SJCRH30 (cell line): ENCODE data around the gene OSGIN1. TPM values are rescaled to one million over a fixed set of nuclear protein-coding genes. Genes with fewer than 3 reads are reported as not detected.
A peak's percentile ranks its signal among the peaks of the same experiment; 100 is the strongest.

Source experiments
- DNase-seq, 2 experiments: peaks; one replicate each; pipeline ENCODE4 v3.0.0-alpha.2; 2015 to 2020
- H3K27ac ChIP-seq: fragments of 250-450 bp; sonication (Bioruptor Pico); 2 replicates; pipeline ENCODE4 v1.5.1; 2020; ENCODE audit warnings: mild to moderate bottlenecking, moderate library complexity
- H3K27me3 ChIP-seq: fragments of 250-450 bp; sonication (Bioruptor Pico); 2 replicates; pipeline ENCODE4 v1.5.1; 2020; ENCODE audit warnings: mild to moderate bottlenecking, moderate library complexity
- H3K36me3 ChIP-seq: fragments of 250-450 bp; sonication (Bioruptor Pico); 2 replicates; pipeline ENCODE4 v1.5.1; 2020; ENCODE audit warnings: mild to moderate bottlenecking, moderate library complexity
- H3K4me1 ChIP-seq: fragments of 250-450 bp; sonication (Bioruptor Pico); 2 replicates; pipeline ENCODE4 v1.5.1; 2020; ENCODE audit warnings: mild to moderate bottlenecking, moderate library complexity
- H3K4me3 ChIP-seq: fragments of 250-450 bp; sonication (Bioruptor Pico); 2 replicates; pipeline ENCODE4 v1.5.1; 2020; ENCODE audit warnings: mild to moderate bottlenecking, moderate library complexity
- H3K9me3 ChIP-seq: fragments of 250-450 bp; sonication (Bioruptor Pico); replicated peaks from 2 replicates; pipeline ENCODE4 v1.5.1; 2020; ENCODE audit warnings: mild to moderate bottlenecking, moderate library complexity
- total RNA-seq: library from RNA; depleted of rRNA; stranded (reverse); fragments of >200 nt; shearing (Covaris generic); gene quantifications from 2 replicates; pipeline ENCODE4 v1.2.3, GENCODE V29; 2014

The OSGIN1 gene
- total RNA-seq, 1 experiment from 2014 or later = 1.7 TPM

DNA sequence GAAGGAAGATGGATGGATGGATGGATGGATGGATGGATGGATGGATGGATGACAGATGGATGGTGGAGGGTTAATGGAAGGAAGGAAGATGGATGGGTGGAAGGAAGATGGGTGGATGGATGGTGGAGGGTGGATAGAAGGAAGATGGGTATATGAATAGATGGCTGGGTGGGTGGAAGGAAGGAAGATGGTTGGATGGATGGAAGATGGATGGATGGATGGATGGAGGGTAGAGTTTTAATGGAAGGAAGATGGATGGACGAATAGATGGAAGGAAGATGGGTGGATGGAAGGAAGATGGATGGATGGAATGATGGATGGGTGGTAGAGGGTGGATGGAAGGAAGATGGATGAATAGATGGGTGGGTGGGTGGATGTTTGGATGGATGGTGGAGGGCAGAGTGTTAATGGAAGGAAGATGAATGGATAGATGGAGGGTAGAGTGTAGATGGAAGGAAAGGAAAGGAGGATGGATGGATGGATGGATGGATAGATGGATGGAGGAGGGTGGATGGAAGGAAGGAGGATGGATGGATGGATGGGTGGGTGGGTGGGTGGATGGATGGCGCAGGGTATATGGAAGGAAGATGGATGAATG is 32.0 kb upstream of the OSGIN1 start:
- Histone ChIP-seq H3K9me3 (no peaks in the 10 kb centered on the region), H3K27me3 (no peaks in the 10 kb centered on the region), H3K4me3 (no peak overlapping the region)

DNA sequence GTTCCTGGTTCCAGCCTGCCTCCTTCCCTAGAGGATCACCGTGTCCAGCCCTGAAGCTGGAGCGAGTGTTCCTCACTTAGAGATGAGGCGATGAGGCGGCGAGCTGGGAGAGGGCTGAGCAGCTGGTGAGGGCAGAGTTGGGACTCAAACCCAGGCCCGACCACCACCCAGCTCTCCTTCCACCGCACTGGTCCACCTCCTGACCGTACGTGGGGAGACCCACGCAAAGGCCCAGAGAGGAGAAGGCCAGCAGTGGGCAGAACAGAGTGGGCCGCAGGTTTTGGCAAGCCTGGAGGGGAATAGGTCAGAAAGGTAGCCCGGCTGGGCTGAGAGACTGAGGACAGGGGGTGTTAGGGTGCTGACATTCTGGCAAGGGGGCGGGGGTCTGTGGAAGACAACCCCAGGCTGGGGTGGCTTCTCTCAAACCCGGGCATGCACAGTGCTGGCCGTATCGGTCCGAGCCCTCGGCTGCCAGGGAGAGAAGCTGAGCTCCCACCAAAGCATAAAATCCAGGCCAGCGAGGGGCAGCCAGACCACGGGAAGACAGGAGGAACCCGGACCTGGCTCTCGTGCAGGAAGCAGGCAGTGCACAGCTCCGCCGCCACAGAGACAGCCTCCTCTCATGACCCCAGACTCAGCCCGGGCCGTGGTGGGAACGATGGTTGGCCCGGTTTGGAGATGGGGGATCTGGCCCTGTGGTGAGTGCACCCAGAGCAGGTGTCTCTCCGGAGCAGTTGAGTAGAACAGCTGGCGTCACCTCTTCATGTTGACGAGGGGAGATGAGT is 29.3 kb upstream of the OSGIN1 start:
- no peak overlapping the region for H3K4me3 ChIP-seq
- H3K27me3 ChIP-seq = no peaks in the 10 kb centered on the region
- H3K4me1 ChIP-seq = peaks cover 9% of the 10 kb centered on the region
- DNase-seq = no peak
- H3K27ac ChIP-seq = no peak overlapping the region
- H3K9me3 ChIP-seq = no peaks in the 10 kb centered on the region
- no peaks in the 10 kb centered on the region for H3K36me3 ChIP-seq

More for the DNA sequence above, 32.0 kb upstream of the OSGIN1 start:
- DNase-seq = no peak
- Histone ChIP-seq H3K36me3 (no peaks in the 10 kb centered on the region), H3K4me1 (no peaks in the 10 kb centered on the region), H3K27ac (no peak overlapping the region)

GRCh38 chr16:83924686-83925085 is 28.4 kb upstream of the OSGIN1 start:
- Histone ChIP-seq H3K36me3 (no peaks in the 10 kb centered on the region), H3K4me3 (no peak overlapping the region), H3K27ac (no peak overlapping the region), H3K4me1 (peaks cover 9% of the 10 kb centered on the region), H3K9me3 (no peaks in the 10 kb centered on the region), H3K27me3 (no peaks in the 10 kb centered on the region)
- DNase-seq = no peak

DNA sequence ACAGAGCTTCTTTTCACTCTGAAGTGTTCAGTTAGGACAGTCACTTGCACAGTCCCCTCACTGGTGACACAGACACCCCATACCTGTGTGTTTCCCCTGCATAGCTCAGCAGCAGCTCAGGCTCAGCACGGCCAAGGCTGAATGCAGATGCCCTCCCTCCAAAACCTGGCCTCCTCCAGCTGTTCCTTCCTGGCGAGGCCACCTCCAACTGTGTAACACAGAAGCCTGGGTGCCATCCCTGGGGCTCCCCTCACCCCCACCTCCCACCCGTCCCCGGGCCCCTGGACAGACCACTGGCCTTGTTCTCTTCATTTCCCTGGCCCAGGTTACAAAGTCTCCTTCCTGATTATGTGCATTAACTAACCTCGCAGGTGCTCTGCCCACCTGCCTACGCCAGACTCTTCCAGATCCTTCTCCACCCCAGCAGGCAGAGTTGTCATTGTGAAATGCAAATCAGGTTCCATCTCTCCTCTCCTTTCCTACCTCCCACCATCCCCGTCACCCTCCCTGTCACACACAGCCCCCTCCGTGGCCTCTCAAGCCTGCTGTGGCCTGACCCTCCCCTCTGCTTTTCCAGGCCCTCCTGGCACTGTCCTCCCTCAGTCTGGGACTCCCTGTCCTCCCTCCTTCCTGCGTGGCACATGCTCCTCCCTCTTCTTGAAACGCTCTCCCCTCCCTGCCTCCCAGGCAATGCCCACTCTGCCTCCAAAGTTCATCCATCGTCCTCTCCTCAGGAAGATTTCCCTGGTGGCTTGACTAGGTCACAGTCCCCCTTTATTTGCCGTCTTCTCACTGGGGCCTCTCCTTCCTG is 27.7 kb upstream of the OSGIN1 start:
- Histone ChIP-seq H3K27ac (no peak overlapping the region), H3K4me1 (peaks cover 9% of the 10 kb centered on the region), H3K4me3 (no peak overlapping the region), H3K9me3 (no peaks in the 10 kb centered on the region), H3K36me3 (no peaks in the 10 kb centered on the region), H3K27me3 (no peaks in the 10 kb centered on the region)
- no peak for DNase-seq

DNA sequence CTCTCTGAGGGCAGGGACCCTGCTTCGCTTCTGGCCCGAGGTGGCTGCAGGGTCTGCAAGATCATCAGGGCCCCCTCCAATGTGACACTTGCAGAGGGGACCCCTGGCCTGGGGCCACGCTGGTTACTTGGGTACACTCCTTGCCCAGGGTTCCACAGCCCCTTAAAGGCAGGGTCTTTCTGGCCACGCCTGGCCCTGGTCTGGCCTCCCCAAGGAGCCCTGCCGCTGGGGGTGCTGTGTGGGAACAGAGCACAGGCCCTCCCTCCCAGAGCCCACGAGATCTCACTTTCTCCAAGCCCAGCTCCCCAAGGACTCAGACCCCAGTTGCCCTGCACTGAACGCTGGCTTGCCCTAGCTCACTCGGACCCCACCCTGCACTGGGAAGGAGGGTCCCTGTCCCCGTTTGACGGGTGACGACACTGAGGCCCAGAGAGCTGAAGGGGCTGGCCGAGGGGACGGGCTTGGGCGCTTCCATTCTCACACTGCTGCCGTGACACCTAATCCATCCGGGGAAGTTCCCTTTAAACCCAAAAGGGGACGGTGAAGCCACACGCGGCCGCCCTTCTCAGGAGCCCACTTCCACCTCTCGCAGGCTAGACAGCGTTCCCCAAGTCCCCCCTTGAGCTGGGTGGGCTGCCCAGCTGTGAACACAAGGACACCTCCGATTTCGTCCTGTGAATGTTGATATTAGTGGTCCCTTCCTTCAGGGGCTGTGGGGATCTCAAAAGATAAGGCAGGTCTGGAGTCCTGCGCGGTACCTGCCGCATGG is 26.9 kb upstream of the OSGIN1 start:
- Histone ChIP-seq H3K9me3 (no peaks in the 10 kb centered on the region), H3K4me1 (peaks cover 9% of the 10 kb centered on the region), H3K27ac (no peak overlapping the region), H3K36me3 (no peaks in the 10 kb centered on the region), H3K4me3 (peak overlapping the region; percentile 29; the same call in 1 of the 2 replicates), H3K27me3 (no peaks in the 10 kb centered on the region)
- no peak for DNase-seq

GRCh38 chr16:83926726-83927397 is 26.2 kb upstream of the OSGIN1 start:
- Histone ChIP-seq H3K4me1 (peaks cover 9% of the 10 kb centered on the region), H3K36me3 (no peaks in the 10 kb centered on the region), H3K4me3 (peak overlapping the region; percentile 29), H3K27ac (no peak overlapping the region), H3K27me3 (no peaks in the 10 kb centered on the region), H3K9me3 (no peaks in the 10 kb centered on the region)
- DNase-seq = peak; percentile 61 to 76

DNA sequence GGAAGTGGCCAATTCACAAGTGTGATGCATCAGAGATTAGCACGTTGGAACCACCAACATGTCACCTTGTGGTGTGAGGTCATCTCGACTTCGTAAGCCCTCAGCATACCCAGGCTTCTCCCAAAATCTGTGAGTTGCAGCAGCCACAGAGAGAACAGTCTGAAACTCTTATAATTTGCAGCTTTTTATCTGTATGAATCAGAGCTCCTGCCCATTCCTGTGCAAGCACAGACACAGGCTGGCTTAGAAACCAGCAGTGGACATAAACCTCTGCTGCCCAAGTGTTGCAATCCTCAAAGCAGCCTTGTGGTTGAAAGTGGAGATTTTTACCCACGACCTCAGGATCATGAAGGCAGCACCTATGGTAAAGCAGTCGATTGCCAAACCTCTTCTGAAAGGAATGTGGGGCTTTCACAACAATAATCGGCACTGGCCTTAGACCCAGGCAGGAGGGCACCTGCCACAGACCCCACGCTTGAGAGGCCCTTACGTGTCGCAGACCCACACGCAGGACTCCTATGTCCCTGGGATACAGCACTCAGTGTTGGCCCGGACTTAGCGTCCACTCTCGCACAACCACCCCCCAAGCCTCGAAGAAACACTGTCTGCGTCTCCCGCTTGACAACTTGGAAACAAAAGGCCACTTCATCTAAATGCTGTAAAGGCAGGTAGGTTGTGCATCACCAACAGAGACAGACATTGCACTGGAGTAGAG is 24.5 kb upstream of the OSGIN1 start:
- Histone ChIP-seq H3K4me1 (peaks cover 16% of the 10 kb centered on the region), H3K36me3 (no peaks in the 10 kb centered on the region), H3K9me3 (no peaks in the 10 kb centered on the region), H3K27me3 (no peaks in the 10 kb centered on the region), H3K27ac (no peak overlapping the region), H3K4me3 (no peak overlapping the region)
- DNase-seq = no peak

DNA sequence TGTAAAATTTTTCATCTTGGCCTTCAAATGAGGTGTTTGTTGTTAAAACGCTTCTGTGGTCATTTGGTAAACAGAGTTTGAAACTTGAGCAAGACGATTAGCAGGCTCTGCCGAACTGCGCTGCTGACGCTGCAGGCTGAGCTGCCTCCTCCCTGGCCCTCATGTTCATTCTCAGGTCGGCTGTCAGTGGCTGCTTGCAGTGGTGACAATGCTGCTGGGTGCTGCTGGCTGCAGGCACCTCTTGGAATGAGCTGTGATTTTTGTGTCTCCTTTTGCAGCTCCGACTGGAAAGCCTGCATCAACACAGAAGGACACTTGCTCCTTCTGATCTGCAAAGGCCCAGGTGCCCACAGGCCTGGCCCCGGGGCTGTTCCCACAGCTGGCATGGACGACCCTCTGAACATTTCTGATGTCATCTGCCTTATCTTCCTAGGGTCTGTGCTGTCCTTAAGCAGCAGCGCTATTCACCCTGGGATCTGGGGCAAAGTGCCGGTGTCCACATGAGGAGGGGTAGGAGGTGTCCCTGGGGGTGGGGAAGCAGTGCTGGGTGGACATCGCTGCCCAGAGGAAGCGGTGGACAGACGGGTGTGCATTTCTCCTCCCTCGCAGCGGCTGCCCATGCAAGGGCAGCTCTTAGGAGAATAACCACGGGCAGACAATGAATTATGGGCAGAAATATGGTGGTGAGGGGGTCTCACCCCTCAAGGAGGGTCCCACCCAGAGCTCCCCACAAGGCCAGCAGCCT is 23.1 kb upstream of the OSGIN1 start:
- H3K4me1 ChIP-seq = peaks cover 31% of the 10 kb centered on the region
- H3K4me3 ChIP-seq = no peak overlapping the region
- H3K27me3 ChIP-seq = no peaks in the 10 kb centered on the region
- H3K27ac ChIP-seq = no peak overlapping the region
- H3K9me3 ChIP-seq = no peaks in the 10 kb centered on the region
- DNase-seq = no peak
- no peaks in the 10 kb centered on the region for H3K36me3 ChIP-seq

DNA sequence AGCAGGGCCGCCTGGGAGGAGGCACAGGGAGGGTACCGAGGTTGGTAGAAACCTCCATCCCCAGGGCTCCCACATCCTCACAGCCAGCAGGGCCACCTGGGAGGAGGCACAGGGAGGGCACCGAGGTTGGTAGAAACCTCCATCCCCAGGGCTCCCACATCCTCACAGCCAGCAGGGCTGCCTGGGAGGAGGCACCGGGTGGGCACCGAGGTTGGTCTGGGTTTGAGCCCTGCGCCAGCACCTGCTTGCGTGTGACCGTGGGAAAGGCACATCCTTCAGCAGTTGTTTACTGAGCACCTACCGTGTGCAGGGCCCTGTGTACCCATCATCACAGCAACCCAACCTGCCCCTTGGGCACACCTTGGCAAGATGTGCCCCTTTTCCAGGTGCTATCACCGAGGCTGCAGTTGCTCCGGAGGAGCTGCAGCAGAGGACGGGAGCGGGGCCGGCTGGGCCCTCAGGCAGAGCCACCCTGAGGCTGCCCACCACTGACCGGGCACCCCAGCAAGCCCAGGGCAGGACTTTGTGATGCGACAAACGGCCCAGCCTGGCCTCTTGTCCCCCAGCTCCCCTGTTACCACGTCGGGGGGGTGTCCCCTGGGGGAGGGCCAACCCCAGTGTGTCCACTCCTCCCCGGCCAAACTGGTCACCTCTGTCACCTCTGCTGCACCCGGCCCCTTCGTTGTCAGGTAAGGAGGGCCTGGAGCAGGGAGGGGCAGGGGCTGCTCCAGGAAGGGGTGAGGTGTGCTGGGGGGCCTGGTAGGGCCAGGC is 22.1 kb upstream of the OSGIN1 start:
- Histone ChIP-seq H3K9me3 (no peaks in the 10 kb centered on the region), H3K4me1 (peaks cover 32% of the 10 kb centered on the region), H3K4me3 (no peak overlapping the region), H3K27ac (no peak overlapping the region), H3K27me3 (no peaks in the 10 kb centered on the region), H3K36me3 (no peaks in the 10 kb centered on the region)
- no peak for DNase-seq

DNA sequence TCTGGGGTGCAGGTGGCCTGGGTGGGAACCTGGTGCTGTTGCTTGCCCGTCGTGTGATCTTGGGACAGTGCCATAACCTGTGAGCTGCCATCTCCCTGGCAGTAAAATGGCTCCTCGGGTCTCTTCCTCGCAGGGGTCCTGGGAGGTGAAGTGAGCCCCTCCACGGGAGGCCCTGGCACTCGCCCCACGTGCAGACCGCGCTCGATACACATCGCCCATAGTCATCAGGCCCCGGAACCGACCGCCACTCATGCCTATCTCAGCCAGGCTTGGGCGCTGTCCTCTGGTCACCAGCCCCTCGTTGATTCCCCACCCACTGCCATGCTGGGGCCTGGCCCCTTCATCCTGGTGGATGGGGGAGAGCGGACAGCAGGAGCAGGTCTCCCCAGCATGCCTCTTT is 21.5 kb upstream of the OSGIN1 start:
- H3K4me3 ChIP-seq = no peak overlapping the region
- DNase-seq = no peak
- H3K27ac ChIP-seq = no peak overlapping the region
- peaks cover 32% of the 10 kb centered on the region for H3K4me1 ChIP-seq
- no peaks in the 10 kb centered on the region for H3K9me3 ChIP-seq
- no peaks in the 10 kb centered on the region for H3K36me3 ChIP-seq
- H3K27me3 ChIP-seq = no peaks in the 10 kb centered on the region

GRCh38 chr16:83932304-83932703 is 20.7 kb upstream of the OSGIN1 start:
- H3K36me3 ChIP-seq = no peaks in the 10 kb centered on the region
- no peak overlapping the region for H3K4me3 ChIP-seq
- H3K9me3 ChIP-seq = no peaks in the 10 kb centered on the region
- no peak overlapping the region for H3K27ac ChIP-seq
- peaks cover 26% of the 10 kb centered on the region for H3K4me1 ChIP-seq
- no peaks in the 10 kb centered on the region for H3K27me3 ChIP-seq
- DNase-seq = no peak

DNA sequence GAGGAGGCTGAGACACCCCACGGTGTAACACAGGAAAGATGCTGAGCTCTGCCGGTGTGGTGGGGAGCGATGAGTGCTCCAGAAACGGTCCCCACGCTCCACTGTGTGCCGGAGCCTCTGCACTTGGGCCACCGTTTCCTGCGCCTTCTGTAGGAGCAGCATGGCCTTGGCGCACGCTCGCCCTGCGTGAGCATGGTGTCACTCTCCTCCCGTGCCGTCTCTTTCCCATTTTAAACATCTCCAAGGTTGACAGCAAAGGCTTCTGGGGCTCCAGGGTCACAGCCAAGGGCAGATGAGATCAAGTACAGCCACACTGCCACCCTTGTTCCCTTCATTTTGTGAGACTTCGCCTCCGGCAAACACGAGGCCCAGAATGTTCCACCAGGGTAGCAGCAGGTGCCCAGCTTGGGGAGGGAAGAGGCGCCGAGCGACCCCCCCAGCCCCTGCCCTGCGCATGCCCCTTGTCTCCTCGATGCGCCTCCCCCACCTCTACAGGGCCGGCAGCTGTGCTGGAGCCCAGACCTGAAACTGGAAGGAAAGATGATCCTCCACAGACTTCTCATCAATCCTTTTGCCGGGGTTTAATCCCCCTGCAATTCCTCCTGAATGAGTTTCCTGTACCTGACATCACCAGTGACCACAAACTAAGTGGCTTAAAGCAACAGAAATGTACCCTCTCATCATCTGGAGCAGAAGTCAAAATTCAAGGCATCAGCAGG is 19.9 kb upstream of the OSGIN1 start:
- Histone ChIP-seq H3K9me3 (no peaks in the 10 kb centered on the region), H3K36me3 (no peaks in the 10 kb centered on the region), H3K27ac (peak overlapping the region; percentile 38), H3K4me1 (peaks cover 23% of the 10 kb centered on the region), H3K27me3 (no peaks in the 10 kb centered on the region), H3K4me3 (peak overlapping the region; percentile 33)
- peak; percentile 73 to 83 for DNase-seq
